Esophagus squamous epithelium (tissue), 5 donors: ENCODE data around the gene BNIPL. TPM values are rescaled to one million over a fixed set of nuclear protein-coding genes. Genes with fewer than 3 reads are reported as not detected.

ENCODE experiments used
- DNase-seq: peaks from one replicate; lab custom pipeline; 2025; lab: John Stamatoyannopoulos, UW
- H3K27ac ChIP-seq, 4 donors: fragments of 200-600 bp; sonication (generic); one replicate each; pipeline ENCODE4 v1.5.1; 2016 to 2019; ENCODE audit warnings: mild to moderate bottlenecking in 1 of 4
- H3K27me3 ChIP-seq, 4 donors: fragments of 200-600 bp; sonication (generic); 1 replicate in 3 of 4; 2 replicates in 1 of 4; pipeline versions ENCODE4 v1.5.1 to v1.6.0; 2017 to 2021; ENCODE audit warnings: antibody characterized with exemption in 1 of 4
- H3K36me3 ChIP-seq, 3 donors: fragments of 200-600 bp; sonication (generic); one replicate each; pipeline ENCODE4 v1.5.1; 2016 to 2019
- H3K4me1 ChIP-seq, 3 donors: fragments of 200-600 bp; sonication (generic); one replicate each; pipeline ENCODE4 v1.5.1; 2017 to 2019
- H3K4me3 ChIP-seq, 4 donors: fragments of 200-600 bp; sonication (generic); 1 replicate in 3 of 4; 2 replicates in 1 of 4; pipeline ENCODE4 v1.5.1; 2016 to 2019; ENCODE audit warnings: mild to moderate bottlenecking in 2 of 4, moderate library complexity in 1 of 4
- H3K9me3 ChIP-seq, 3 donors: fragments of 200-600 bp; sonication (generic); one replicate each; pipeline ENCODE4 v1.5.1; 2016 to 2019
- CTCF ChIP-seq, 6 experiments: fragments of 450-650 bp in 4 of 6; fragments of 200-600 bp in 2 of 6; sonication (generic) in 2 of 6; IDR thresholded peaks; one replicate each; pipeline ENCODE4 v1.5.1; 2016 to 2019; ENCODE audit warnings: antibody characterized with exemption in 6 of 6, mild to moderate bottlenecking in 4 of 6, moderate library complexity in 4 of 6
- POLR2A ChIP-seq, 4 donors: fragments of 450-650 bp; IDR thresholded peaks; one replicate each; pipeline ENCODE4 v1.6.1; 2017; ENCODE audit warnings: antibody characterized with exemption in 4 of 4, mild to moderate bottlenecking in 4 of 4, moderate library complexity in 3 of 4
- WGBS, 2 donors: methylation state at CpG; one replicate each; pipeline ENCODE4 v1.1.5; 2018; 5-methylcytosine and 5-hydroxymethylcytosine counted together
- intact Hi-C: fragments of 100-400 bp; cut with DNase I; formaldehyde crosslinking; loops from one replicate; pipeline ENCODE4 v1.15.0; 2022
- total RNA-seq, 4 donors: library from RNA; depleted of rRNA; stranded (reverse); fragments of >200 nt; gene quantifications; one replicate each; pipeline ENCODE4 v1.1.0, GENCODE V29; 2016
- donor health status: DM: yes; HTN: yes; CAD: no.

BNIPL gene
- 100 to 1,000 TPM in 1 of 4 donors, 10 to 100 TPM in 3; 52.7 to 168 (median 96.1) TPM for total RNA-seq

- H3K9me3 ChIP-seq, result no peaks in the 10 kb centered on the region
- no peaks in the 10 kb centered on the region for H3K27me3 ChIP-seq
- peak within 1 kb of the TSS; percentile 28 to 90 (median 80) for H3K27ac ChIP-seq
- peaks cover 0 to 72% (median 3%) of the 10 kb centered on the region in 3 donors for H3K36me3 ChIP-seq
- H3K4me3 ChIP-seq, result peak within 1 kb of the TSS; percentile 13 to 43 (median 40)
- intact Hi-C loops, result no loop called here
- TF ChIP-seq POLR2A (IDR thresholded peaks at IDR 0.05), result no peak
- TF ChIP-seq CTCF (IDR thresholded peaks at IDR 0.05), result no peak
- H3K4me1 ChIP-seq, result peaks cover 0 to 40% (median 0%) of the 10 kb centered on the region in 3 donors
- DNase-seq, result no peak
- WGBS, 2 donors, result 0% methylated on average over 1 to 2 of the region's 2 CpGs
Observed at GRCh38 chr1:151036356-151036755, at the start of gene BNIPL. TSS of gene BNIPL (plus strand) at chr1:151036586. CDS start at chr1:151036726, 140 bp downstream.

DNA sequence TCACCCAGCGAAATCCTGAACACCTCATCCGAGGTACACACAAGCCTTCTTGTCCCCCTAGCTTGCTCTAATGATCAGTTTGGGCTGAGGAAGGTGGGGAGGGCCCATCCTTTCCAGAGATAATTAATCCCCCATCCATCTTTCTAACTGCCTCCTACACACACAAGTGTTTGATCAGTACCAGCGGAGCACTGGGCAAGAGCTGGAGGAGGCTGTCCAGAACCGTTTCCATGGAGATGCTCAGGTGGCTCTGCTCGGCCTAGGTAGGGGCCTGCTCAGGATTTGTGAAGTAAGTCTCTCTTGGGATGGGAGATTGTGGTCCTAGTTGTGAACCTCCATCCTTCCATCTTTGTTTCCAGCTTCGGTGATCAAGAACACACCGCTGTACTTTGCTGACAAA is 48.5 kb upstream of the BNIPL start:
- WGBS, 2 donors, result 78 to 84% methylated on average over 4 to 6 of the region's 7 CpGs
- DNase-seq, result no peak
- intact Hi-C loops, result no loop called here
- Histone ChIP-seq H3K4me1 (no peaks in the 10 kb centered on the region), H3K9me3 (no peaks in the 10 kb centered on the region), H3K27me3 (no peaks in the 10 kb centered on the region), H3K36me3 (no peaks in the 10 kb centered on the region), H3K4me3 (no peak overlapping the region), H3K27ac (no peak overlapping the region)
- TF ChIP-seq CTCF (IDR thresholded peaks at IDR 0.05) (no peak), POLR2A (IDR thresholded peaks at IDR 0.05) (no peak)

DNA sequence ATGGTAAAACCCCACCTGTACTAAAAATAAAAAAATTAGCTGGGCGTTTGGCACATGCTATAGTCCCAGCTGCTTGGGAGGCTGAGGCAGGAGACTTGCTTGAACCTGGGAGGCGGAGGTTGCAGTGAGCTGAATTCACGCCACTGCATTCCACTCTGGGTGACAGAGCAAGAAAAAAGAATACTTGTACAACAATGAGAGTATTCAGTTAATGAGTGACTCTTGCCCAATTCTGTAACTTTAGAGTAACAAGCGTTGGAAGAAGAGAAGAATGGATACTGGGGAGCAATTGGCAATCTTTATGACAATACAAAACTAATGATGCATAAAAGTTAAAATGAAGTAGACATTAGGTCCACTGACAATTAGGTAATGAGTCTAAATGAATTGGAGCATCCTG is 43.8 kb upstream of the BNIPL start:
- no peaks in the 10 kb centered on the region for H3K27me3 ChIP-seq
- H3K4me1 ChIP-seq, result peaks cover 6 to 9% (median 6%) of the 10 kb centered on the region in 3 donors
- H3K9me3 ChIP-seq, result no peaks in the 10 kb centered on the region
- TF ChIP-seq CTCF (IDR thresholded peaks at IDR 0.05) (no peak), POLR2A (IDR thresholded peaks at IDR 0.05) (no peak)
- no peak overlapping the region for H3K4me3 ChIP-seq
- no peak overlapping the region for H3K27ac ChIP-seq
- peaks cover 10 to 29% (median 10%) of the 10 kb centered on the region in 3 donors for H3K36me3 ChIP-seq
- no peak for DNase-seq
- WGBS, 2 donors, result 75 to 81% methylated on average over 4 of the region's 4 CpGs
- intact Hi-C loops, result no loop called here

GRCh38 chr1:150994248-150994647 is 42.1 kb upstream of the BNIPL start:
- Histone ChIP-seq H3K27ac (no peak overlapping the region), H3K27me3 (no peaks in the 10 kb centered on the region), H3K4me3 (no peak overlapping the region), H3K36me3 (peaks cover 21 to 45% (median 26%) of the 10 kb centered on the region in 3 donors), H3K9me3 (no peaks in the 10 kb centered on the region), H3K4me1 (peaks cover 6 to 9% (median 6%) of the 10 kb centered on the region in 3 donors)
- TF ChIP-seq CTCF (IDR thresholded peaks at IDR 0.05), result no peak
- TF ChIP-seq POLR2A (IDR thresholded peaks at IDR 0.05), result no peak
- DNase-seq, result no peak
- 80 to 82% methylated on average over 3 of the region's 3 CpGs for WGBS, 2 donors
- intact Hi-C loops, result no loop called here

GRCh38 chr1:150995460-150995859 is 40.9 kb upstream of the BNIPL start:
- no peak for DNase-seq
- intact Hi-C loops, result no loop called here
- Histone ChIP-seq H3K4me1 (peaks cover 6 to 9% (median 6%) of the 10 kb centered on the region in 3 donors), H3K36me3 (peaks cover 28 to 57% (median 28%) of the 10 kb centered on the region in 3 donors), H3K9me3 (no peaks in the 10 kb centered on the region), H3K27me3 (no peaks in the 10 kb centered on the region), H3K4me3 (peak overlapping the region in 1 of 4 donors; percentile 32), H3K27ac (peak overlapping the region in 3 of 4 donors; percentile 30 to 47 (median 40))
- TF ChIP-seq POLR2A (IDR thresholded peaks at IDR 0.05) (no peak), CTCF (IDR thresholded peaks at IDR 0.05) (no peak)
- WGBS, 2 donors, result 32 to 42% methylated on average over 4 of the region's 4 CpGs
